ENCODE results near the gene IL22RA2. TPM values are rescaled to one million over a fixed set of nuclear protein-coding genes. Genes with fewer than 3 reads are reported as not detected.
"Not testable (repeated sequence)": the region's sequence is repeated elsewhere in the genome, so short reads cannot be mapped to it uniquely, and the experiment has no call there.

The IL22RA2 gene
- total and polyA plus RNA-seq, 7 donors, result not detected

DNA sequence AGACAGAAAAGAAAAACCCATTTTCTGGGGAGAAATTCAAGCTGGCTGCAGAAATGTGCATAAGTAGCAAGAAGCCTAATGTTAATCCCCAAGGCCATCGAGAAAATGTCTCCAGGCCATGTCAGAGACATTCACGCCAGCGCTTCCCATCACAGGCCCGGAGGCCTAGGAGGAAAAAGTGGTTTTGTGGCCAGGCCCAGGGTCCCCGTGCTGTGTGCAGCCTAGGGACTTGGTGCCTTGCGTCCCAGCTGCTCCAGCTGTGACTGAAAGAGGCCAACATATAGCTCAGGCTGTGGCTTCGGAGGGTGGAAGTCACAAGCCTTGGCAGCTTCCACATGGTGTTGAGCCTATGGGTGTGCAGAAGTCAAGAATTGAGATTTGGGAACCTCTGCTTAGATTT is 34.8 kb upstream of the IL22RA2 start:
- H3K36me3 ChIP-seq (ENCODE audit: insufficient read depth in 1 of 2, low read depth in 1 of 2), result peaks cover 2 to 32% of the 10 kb centered on the region in 2 donors
- H3K27ac ChIP-seq, result no peak overlapping the region
- ATAC-seq, result no peak

DNA sequence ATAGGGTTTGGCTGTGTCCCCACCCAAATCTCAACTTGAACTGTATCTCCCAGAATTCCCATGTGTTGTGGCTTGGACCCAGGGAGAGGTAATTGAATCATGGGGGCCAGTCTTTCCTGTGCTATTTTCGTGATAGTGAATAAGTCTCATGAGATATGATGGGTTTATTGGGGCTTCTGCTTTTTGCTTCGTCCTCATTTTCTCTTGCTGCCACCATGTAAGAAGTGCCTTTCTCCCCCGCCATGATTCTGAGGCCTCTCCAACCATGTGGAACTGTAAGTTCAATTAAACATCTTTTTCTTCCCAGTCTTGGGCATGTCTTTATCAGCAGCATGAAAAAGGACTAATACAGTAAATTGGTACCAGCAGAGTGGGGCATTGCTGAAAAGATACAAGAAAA is 34.0 kb upstream of the IL22RA2 start:
- peak in 1 of 4 donors; percentile 28 for ATAC-seq
- H3K27ac ChIP-seq; intact Hi-C loops (cut with DNase I); H3K4me3 ChIP-seq; H3K27me3 ChIP-seq (ENCODE audit: insufficient read depth in 3 of 3, low read length in 2 of 3); DNase-seq; H3K9me3 ChIP-seq: not testable (repeated sequence)
- WGBS, 3 donors, result 70 to 85% (median 77%) methylated on average over 3 of the region's 3 CpGs
- Histone ChIP-seq H3K4me1 (peaks cover 34% of the 10 kb centered on the region), H3K36me3 (ENCODE audit: insufficient read depth in 1 of 2, low read depth in 1 of 2) (peaks cover 2 to 40% of the 10 kb centered on the region in 2 donors)

More for the DNA sequence above, 34.8 kb upstream of the IL22RA2 start:
- Histone ChIP-seq H3K27me3 (ENCODE audit: insufficient read depth in 3 of 3, low read length in 2 of 3) (no peaks in the 10 kb centered on the region), H3K4me3 (no peak overlapping the region), H3K4me1 (peaks cover 42% of the 10 kb centered on the region), H3K9me3 (no peaks in the 10 kb centered on the region)
- TF ChIP-seq, protein P1, sequence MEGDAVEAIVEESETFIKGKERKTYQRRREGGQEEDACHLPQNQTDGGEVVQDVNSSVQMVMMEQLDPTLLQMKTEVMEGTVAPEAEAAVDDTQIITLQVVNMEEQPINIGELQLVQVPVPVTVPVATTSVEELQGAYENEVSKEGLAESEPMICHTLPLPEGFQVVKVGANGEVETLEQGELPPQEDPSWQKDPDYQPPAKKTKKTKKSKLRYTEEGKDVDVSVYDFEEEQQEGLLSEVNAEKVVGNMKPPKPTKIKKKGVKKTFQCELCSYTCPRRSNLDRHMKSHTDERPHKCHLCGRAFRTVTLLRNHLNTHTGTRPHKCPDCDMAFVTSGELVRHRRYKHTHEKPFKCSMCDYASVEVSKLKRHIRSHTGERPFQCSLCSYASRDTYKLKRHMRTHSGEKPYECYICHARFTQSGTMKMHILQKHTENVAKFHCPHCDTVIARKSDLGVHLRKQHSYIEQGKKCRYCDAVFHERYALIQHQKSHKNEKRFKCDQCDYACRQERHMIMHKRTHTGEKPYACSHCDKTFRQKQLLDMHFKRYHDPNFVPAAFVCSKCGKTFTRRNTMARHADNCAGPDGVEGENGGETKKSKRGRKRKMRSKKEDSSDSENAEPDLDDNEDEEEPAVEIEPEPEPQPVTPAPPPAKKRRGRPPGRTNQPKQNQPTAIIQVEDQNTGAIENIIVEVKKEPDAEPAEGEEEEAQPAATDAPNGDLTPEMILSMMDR (IDR thresholded peaks at IDR 0.05), result no peak
- no peak for DNase-seq
- intact Hi-C loops (cut with DNase I), result no loop called here
- WGBS, 3 donors, result 94 to 97% (median 97%) methylated on average over 7 of the region's 7 CpGs

- H3K4me1 ChIP-seq, result peaks cover 25% of the 10 kb centered on the region
- TF ChIP-seq, protein P1 (IDR thresholded peaks at IDR 0.05), result no peak
- H3K4me3 ChIP-seq, result no peak overlapping the region
- H3K9me3 ChIP-seq, result no peaks in the 10 kb centered on the region
- no peaks in the 10 kb centered on the region for H3K27me3 ChIP-seq (ENCODE audit: insufficient read depth in 3 of 3, low read length in 2 of 3)
- ATAC-seq (no peak), DNase-seq (no peak)
- no peak overlapping the region for H3K27ac ChIP-seq
- intact Hi-C loops (cut with DNase I), result no loop called here
- peaks cover 2 to 47% of the 10 kb centered on the region in 2 donors for H3K36me3 ChIP-seq (ENCODE audit: insufficient read depth in 1 of 2, low read depth in 1 of 2)
- WGBS, 3 donors, result 47 to 50% (median 47%) methylated on average over 1 of the region's 1 CpG
These were observed 33.1 kb upstream of the IL22RA2 start for GRCh38 chr6:137206577-137206976.

DNA sequence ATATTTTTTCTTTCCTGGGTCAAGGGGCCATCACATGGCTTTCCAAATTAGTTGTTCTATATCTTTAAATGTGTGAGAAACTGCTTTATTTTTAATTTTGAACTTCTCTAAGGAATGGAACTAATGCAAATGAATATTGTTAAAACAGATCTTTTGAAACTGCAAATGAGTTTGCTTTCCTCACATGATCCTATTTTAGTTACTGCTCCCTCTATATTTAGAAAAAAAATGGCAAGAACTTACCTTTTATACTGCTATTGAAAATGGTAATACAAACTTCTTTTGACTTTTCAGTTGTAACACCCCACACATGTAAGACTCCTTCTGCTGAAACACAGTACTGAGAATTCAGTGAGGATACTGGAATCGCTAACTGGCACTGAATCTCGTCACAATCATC is 29.8 kb upstream of the IL22RA2 start:
- WGBS, 3 donors, result 96 to 97% (median 97%) methylated on average over 2 of the region's 2 CpGs
- H3K27me3 ChIP-seq (ENCODE audit: insufficient read depth in 3 of 3, low read length in 2 of 3), result no peaks in the 10 kb centered on the region
- peaks cover 7% of the 10 kb centered on the region for H3K4me1 ChIP-seq
- no peaks in the 10 kb centered on the region for H3K9me3 ChIP-seq
- TF ChIP-seq, protein P1 (IDR thresholded peaks at IDR 0.05), result no peak
- ATAC-seq (no peak), DNase-seq (no peak)
- no peak overlapping the region for H3K4me3 ChIP-seq
- intact Hi-C loops (cut with DNase I), result no loop called here
- H3K36me3 ChIP-seq (ENCODE audit: insufficient read depth in 1 of 2, low read depth in 1 of 2), result peaks cover 4 to 77% of the 10 kb centered on the region in 2 donors
- H3K27ac ChIP-seq, result no peak overlapping the region

DNA sequence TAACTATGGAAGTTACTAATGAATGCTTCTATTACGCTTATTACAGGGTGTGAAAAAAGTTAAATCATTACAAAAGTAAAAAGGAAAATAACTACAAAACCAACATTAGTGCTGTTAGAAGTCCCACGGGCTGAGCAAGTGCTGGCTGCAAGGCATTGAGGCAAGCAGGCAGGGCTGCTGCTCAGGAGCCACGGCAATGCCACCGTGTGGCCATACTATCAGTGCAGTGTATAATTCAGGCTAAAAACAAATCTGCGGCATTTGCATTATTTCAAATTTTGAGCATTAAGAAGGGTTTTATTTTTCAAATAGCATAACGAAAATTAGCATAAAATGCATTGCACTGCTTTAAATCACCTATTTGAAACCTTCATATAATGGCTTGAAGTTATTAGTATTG is 28.6 kb upstream of the IL22RA2 start:
- DNase-seq (no peak), ATAC-seq (no peak)
- intact Hi-C loops (cut with DNase I), result no loop called here

More for the DNA sequence above, 28.6 kb upstream of the IL22RA2 start:
- H3K27me3 ChIP-seq (ENCODE audit: insufficient read depth in 3 of 3, low read length in 2 of 3), result no peaks in the 10 kb centered on the region
- 84 to 89% (median 85%) methylated on average over 6 of the region's 6 CpGs for WGBS, 3 donors
- H3K36me3 ChIP-seq (ENCODE audit: insufficient read depth in 1 of 2, low read depth in 1 of 2), result peaks cover 6 to 89% of the 10 kb centered on the region in 2 donors
- H3K9me3 ChIP-seq, result no peaks in the 10 kb centered on the region
- H3K4me3 ChIP-seq, result no peak overlapping the region
- no peak overlapping the region for H3K27ac ChIP-seq
- no peaks in the 10 kb centered on the region for H3K4me1 ChIP-seq
- TF ChIP-seq, protein P1 (IDR thresholded peaks at IDR 0.05), result peak; percentile 13

Measured in psoas muscle (tissue), 8 donors.